OCI-LY7 (cell line): ENCODE measurements around the gene RAMP1. TPM values are rescaled to one million over a fixed set of nuclear protein-coding genes. Genes with fewer than 3 reads are reported as not detected.

Experiments used
- BruUV-seq: library from RNA; stranded (reverse); fragments of 400-500 nt; replicated peaks from 2 replicates; lab custom pipeline; 2021; lab: Mats Ljungman, UMichigan
- CTCF ChIA-PET: fragments of 300-600 bp; sonication (Branson Sonifier 250); formaldehyde crosslinking; loops from one replicate; lab custom pipeline; 2022; ENCODE audit warnings: antibody characterized with exemption; ENCODE audit not compliant: unreplicated experiment; lab: Charles Lee
- POLR2A ChIA-PET: fragments of 300-600 bp; sonication (Branson Sonifier 250); formaldehyde crosslinking; loops from one replicate; lab custom pipeline; 2022; ENCODE audit warnings: antibody characterized with exemption; lab: Charles Lee
- DNase-seq: peaks from one replicate; pipeline ENCODE4 v3.0.0-alpha.2; 2015; ENCODE audit warnings: low spot score
- H2AFZ ChIP-seq: fragments of 200-600 bp; sonication (generic), shearing (Covaris generic); 2 replicates; pipeline ENCODE4 v1.6.1; 2014; ENCODE audit warnings: mild to moderate bottlenecking, antibody characterized with exemption, low read length, moderate library complexity
- H3K27ac ChIP-seq: fragments of 200-600 bp; sonication (generic); 2 replicates; pipeline ENCODE4 v1.5.1; 2014; ENCODE audit warnings: mixed run types, low read depth, mild to moderate bottlenecking, moderate library complexity, low read length, inconsistent platforms; ENCODE audit not compliant: poor library complexity, severe bottlenecking
- H3K36me3 ChIP-seq: fragments of 200-600 bp; sonication (generic); 2 replicates; pipeline ENCODE4 v1.6.1; 2014; ENCODE audit warnings: mild to moderate bottlenecking, antibody characterized with exemption, low read length, moderate library complexity, mixed read lengths; ENCODE audit not compliant: insufficient read depth
- H3K4me1 ChIP-seq: fragments of 200-600 bp; sonication (generic); 2 replicates; pipeline ENCODE4 v1.5.1; 2014; ENCODE audit warnings: mild to moderate bottlenecking, low read length; ENCODE audit not compliant: insufficient read depth, poor library complexity, severe bottlenecking
- H3K4me2 ChIP-seq: fragments of 200-600 bp; sonication (generic); 2 replicates; pipeline ENCODE4 v1.6.1; 2014; ENCODE audit warnings: mild to moderate bottlenecking, low read length
- H3K4me3 ChIP-seq: fragments of 200-600 bp; sonication (generic); 2 replicates; pipeline ENCODE4 v1.5.1; 2014; ENCODE audit warnings: mild to moderate bottlenecking, low read depth, low read length; ENCODE audit not compliant: poor library complexity, severe bottlenecking
- H3K79me2 ChIP-seq: fragments of 200-600 bp; sonication (generic); 2 replicates; pipeline ENCODE4 v1.6.1; 2016; ENCODE audit warnings: low read depth, mild to moderate bottlenecking, low read length, moderate library complexity, mixed read lengths; ENCODE audit not compliant: insufficient read depth
- H3K9me2 ChIP-seq: fragments of 200-600 bp; sonication (generic); 2 replicates; pipeline ENCODE4 v1.6.1; 2016; ENCODE audit warnings: mild to moderate bottlenecking, low read length, mixed read lengths; ENCODE audit not compliant: insufficient read depth
- H3K9me3 ChIP-seq: fragments of 200-600 bp; sonication (generic); 2 replicates; pipeline ENCODE4 v1.6.1; 2014; ENCODE audit warnings: mild to moderate bottlenecking, mixed run types, low read length, mixed read lengths
- H4K20me1 ChIP-seq: fragments of 200-600 bp; sonication (generic); 2 replicates; pipeline ENCODE4 v1.6.1; 2014; ENCODE audit warnings: mild to moderate bottlenecking, antibody characterized with exemption, low read length, moderate library complexity, mixed read lengths; ENCODE audit not compliant: insufficient read depth
- CTCF ChIP-seq: fragments of 200-600 bp; sonication (generic); conservative IDR thresholded peaks from 2 replicates; pipeline ENCODE4 v1.5.1; 2014; ENCODE audit warnings: mild to moderate bottlenecking, antibody characterized with exemption, low read length, moderate library complexity, mixed read lengths
- EZH2phosphoT487 ChIP-seq: fragments of 200-600 bp; sonication (generic); IDR thresholded peaks from 2 replicates; pipeline ENCODE4 v1.6.1; 2018; ENCODE audit warnings: low read depth, borderline replicate concordance, mild to moderate bottlenecking, mixed run types, antibody characterized with exemption, low read length, moderate library complexity, mixed read lengths
- intact Hi-C: fragments of 100-400 bp; cut with micrococcal nuclease; formaldehyde crosslinking; loops from one replicate; pipeline ENCODE4 v1.10.0; 2022; ENCODE audit not compliant: unreplicated experiment
- total RNA-seq, 2 experiments: library from RNA; depleted of rRNA in 1 of 2; stranded (reverse); fragments of >200 nt in 1 of 2; shearing (Covaris generic) in 1 of 2; gene quantifications; 2 replicates each; pipeline ENCODE4 v1.2.3, GENCODE V29; 2014 to 2022

RAMP1 gene
- total RNA-seq, 2 experiments from 2014 or later, result not detected

- Histone ChIP-seq H3K4me3 (no peak overlapping the region), H3K9me3 (no peaks in the 10 kb centered on the region), H3K4me1 (peaks cover 11% of the 10 kb centered on the region), H2AFZ (peak overlapping the region; percentile 57; the same call in 1 of the 2 replicates), H3K4me2 (no peak overlapping the region), H3K27ac (no peak overlapping the region), H3K79me2 (no peaks in the 10 kb centered on the region), H3K9me2 (no peaks in the 10 kb centered on the region), H3K36me3 (no peaks in the 10 kb centered on the region), H4K20me1 (no peaks in the 10 kb centered on the region)
- TF ChIP-seq CTCF (peak; percentile 94), EZH2phosphoT487 (no peak)
- ChIA-PET CTCF (no interaction called here), POLR2A (interaction anchor here (0.6 kb wide), 1 partner anchor 21 kb away, joined by 3 read pairs; no protein-coding TSS in a partner anchor)
- no TSS peak for BruUV-seq
- DNase-seq, result peak; percentile 74
- intact Hi-C loops, result loop anchor here (1.0 to 10.0 kb wide), 2 partner anchors 184 to 231 kb away; partner anchors contain the start of gene ERFE
Measured at GRCh38 chr2:237923481-237924163, 64.2 kb downstream of the RAMP1 start.

GRCh38 chr2:237924164-237924534 lies 64.7 kb downstream of the RAMP1 start:
- Histone ChIP-seq H3K27ac (no peak overlapping the region), H3K9me3 (no peaks in the 10 kb centered on the region), H3K79me2 (no peaks in the 10 kb centered on the region), H3K9me2 (no peaks in the 10 kb centered on the region), H3K4me1 (peaks cover 9% of the 10 kb centered on the region), H3K4me2 (no peak overlapping the region), H4K20me1 (no peaks in the 10 kb centered on the region), H2AFZ (peak overlapping the region; percentile 57; the same call in 1 of the 2 replicates), H3K4me3 (no peak overlapping the region), H3K36me3 (no peaks in the 10 kb centered on the region)
- intact Hi-C loops, result loop anchor here (10.0 kb wide), 1 partner anchor 231 kb away; the partner anchor contains the start of gene ERFE
- DNase-seq, result no peak
- TF ChIP-seq CTCF (no peak), EZH2phosphoT487 (no peak)
- ChIA-PET POLR2A (no interaction called here), CTCF (no interaction called here)
- BruUV-seq, result no TSS peak

GRCh38 chr2:237927135-237927534 lies 67.7 kb downstream of the RAMP1 start:
- Histone ChIP-seq H3K9me3 (no peaks in the 10 kb centered on the region), H3K27ac (no peak overlapping the region), H3K4me3 (no peak overlapping the region), H4K20me1 (no peaks in the 10 kb centered on the region), H3K4me2 (no peak overlapping the region), H3K36me3 (no peaks in the 10 kb centered on the region), H3K79me2 (no peaks in the 10 kb centered on the region), H3K4me1 (no peaks in the 10 kb centered on the region), H3K9me2 (no peaks in the 10 kb centered on the region), H2AFZ (no peak overlapping the region)
- no peak for DNase-seq
- POLR2A ChIA-PET, result interaction anchor here (0.6 kb wide), 1 partner anchor 99 kb away, joined by 3 read pairs; no protein-coding TSS in a partner anchor
- TF ChIP-seq EZH2phosphoT487 (no peak), CTCF (no peak)
- intact Hi-C loops, result loop anchor here (10.0 kb wide), 1 partner anchor 228 kb away; the partner anchor contains the start of gene ERFE
- no TSS peak for BruUV-seq
- CTCF ChIA-PET, result no interaction called here
